OCI-LY3 (cell line): ENCODE data around the gene PDZD7.

Source experiments
- EZH2phosphoT487 ChIP-seq: fragments of 200-600 bp; shearing (Covaris generic); IDR thresholded peaks from 2 replicates; pipeline ENCODE4 v1.6.1; 2018; ENCODE audit warnings: antibody characterized with exemption, mixed run types, low read depth
- TF ChIP-seq, protein P1 (sequence below): fragments of 200-600, 300-600 bp; sonication (generic); IDR thresholded peaks from 2 replicates; pipeline ENCODE4 v1.5.1; 2014; ENCODE audit warnings: antibody characterized with exemption, low read length, low read depth

DNA sequence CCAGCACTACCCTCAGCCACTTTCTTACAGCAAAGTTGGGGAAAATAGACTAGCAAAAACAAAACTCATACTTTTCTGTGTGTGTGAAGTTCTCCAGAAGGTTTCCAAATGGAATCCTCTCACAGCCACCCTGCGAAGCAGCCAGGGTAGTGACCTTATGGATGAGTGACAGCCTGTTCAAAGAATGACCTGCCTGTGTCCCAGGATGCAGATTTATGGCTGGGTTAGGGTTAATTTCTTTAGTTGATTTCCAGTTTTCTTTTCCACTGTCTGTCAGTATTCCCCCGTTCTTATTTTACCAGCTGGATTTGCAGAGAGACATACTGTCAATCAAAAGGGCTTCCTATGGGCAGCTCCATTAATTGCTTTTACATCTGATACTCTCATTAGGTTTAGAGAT lies 64.0 kb downstream of the PDZD7 start:
- TF ChIP-seq, protein P1, sequence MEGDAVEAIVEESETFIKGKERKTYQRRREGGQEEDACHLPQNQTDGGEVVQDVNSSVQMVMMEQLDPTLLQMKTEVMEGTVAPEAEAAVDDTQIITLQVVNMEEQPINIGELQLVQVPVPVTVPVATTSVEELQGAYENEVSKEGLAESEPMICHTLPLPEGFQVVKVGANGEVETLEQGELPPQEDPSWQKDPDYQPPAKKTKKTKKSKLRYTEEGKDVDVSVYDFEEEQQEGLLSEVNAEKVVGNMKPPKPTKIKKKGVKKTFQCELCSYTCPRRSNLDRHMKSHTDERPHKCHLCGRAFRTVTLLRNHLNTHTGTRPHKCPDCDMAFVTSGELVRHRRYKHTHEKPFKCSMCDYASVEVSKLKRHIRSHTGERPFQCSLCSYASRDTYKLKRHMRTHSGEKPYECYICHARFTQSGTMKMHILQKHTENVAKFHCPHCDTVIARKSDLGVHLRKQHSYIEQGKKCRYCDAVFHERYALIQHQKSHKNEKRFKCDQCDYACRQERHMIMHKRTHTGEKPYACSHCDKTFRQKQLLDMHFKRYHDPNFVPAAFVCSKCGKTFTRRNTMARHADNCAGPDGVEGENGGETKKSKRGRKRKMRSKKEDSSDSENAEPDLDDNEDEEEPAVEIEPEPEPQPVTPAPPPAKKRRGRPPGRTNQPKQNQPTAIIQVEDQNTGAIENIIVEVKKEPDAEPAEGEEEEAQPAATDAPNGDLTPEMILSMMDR, result no peak
- no peak for TF ChIP-seq EZH2phosphoT487
